Naive thymus-derived CD4-positive, alpha-beta T cell (primary cell): ENCODE data around the gene C1QTNF1. TPM values are rescaled to one million over a fixed set of nuclear protein-coding genes. Genes with fewer than 3 reads are reported as not detected.

Experiments
- ATAC-seq: fragments of 150-1000 bp; cut with Tn5 transposase; 2 replicates; pipeline ENCODE4 v1.10.0; 2021; ENCODE audit warnings: mild to moderate bottlenecking, moderate library complexity
- CTCF ChIA-PET: fragments of 350-600 bp; sonication (Branson Sonifier 250); formaldehyde crosslinking; loops from one replicate; lab custom pipeline; 2021; ENCODE audit warnings: antibody characterized with exemption; lab: Charles Lee
- POLR2A ChIA-PET: fragments of 350-600 bp; sonication (Branson Sonifier 250); formaldehyde crosslinking; loops from one replicate; lab custom pipeline; 2021; ENCODE audit warnings: antibody characterized with exemption, inconsistent platforms; lab: Charles Lee
- DNase-seq, 9 donors: peaks; one replicate each; pipeline versions ENCODE4 v3.0.0 to v3.0.0-alpha.2; 2020 to 2022; ENCODE audit warnings: mixed read lengths in 1 of 9
- H3K27ac ChIP-seq: one replicate; pipeline ENCODE4 v1.7.0; 2013; ENCODE audit warnings: mild to moderate bottlenecking, low read depth, low read length, moderate library complexity
- H3K27me3 ChIP-seq, 2 donors: one replicate each; pipeline ENCODE4 v1.7.0; 2013; ENCODE audit warnings: low read length in 2 of 2, mild to moderate bottlenecking in 2 of 2, moderate library complexity in 2 of 2; ENCODE audit not compliant: control insufficient read depth in 2 of 2, insufficient read depth in 2 of 2
- H3K36me3 ChIP-seq, 3 experiments: 1 replicate in 2 of 3; 2 replicates in 1 of 3; pipeline ENCODE4 v1.7.0; 2013; ENCODE audit warnings: low read length in 3 of 3, mild to moderate bottlenecking in 3 of 3, moderate library complexity in 1 of 3; ENCODE audit not compliant: insufficient read depth in 3 of 3, control insufficient read depth in 2 of 3
- H3K4me1 ChIP-seq, 2 donors: one replicate each; pipeline ENCODE4 v1.7.0; 2013; ENCODE audit warnings: low read length in 2 of 2, mild to moderate bottlenecking in 2 of 2, moderate library complexity in 1 of 2; ENCODE audit not compliant: control insufficient read depth in 2 of 2, insufficient read depth in 2 of 2
- H3K4me3 ChIP-seq: 2 replicates; pipeline ENCODE4 v1.7.0; 2013; ENCODE audit warnings: mild to moderate bottlenecking, low read length
- H3K9me3 ChIP-seq, 3 experiments: 1 replicate in 2 of 3; 2 replicates in 1 of 3; pipeline ENCODE4 v1.7.0; 2013; ENCODE audit warnings: low read length in 3 of 3; ENCODE audit not compliant: control insufficient read depth in 2 of 3
- H3K27ac Mint-ChIP-seq, 9 donors: one replicate each; pipeline ENCODE4 v1.8.0; 2020 to 2022; ENCODE audit warnings: mixed read lengths in 9 of 9, mild to moderate bottlenecking in 8 of 9, moderate library complexity in 5 of 9, inconsistent platforms in 2 of 9
- H3K27me3 Mint-ChIP-seq, 5 donors: one replicate each; pipeline ENCODE4 v1.8.0; 2021 to 2022; ENCODE audit warnings: mixed read lengths in 5 of 5, mild to moderate bottlenecking in 1 of 5
- H3K36me3 Mint-ChIP-seq, 5 donors: one replicate each; pipeline ENCODE4 v1.8.0; 2020 to 2022; ENCODE audit warnings: mixed read lengths in 5 of 5, mild to moderate bottlenecking in 3 of 5, inconsistent platforms in 1 of 5
- H3K4me1 Mint-ChIP-seq, 7 donors: one replicate each; pipeline ENCODE4 v1.8.0; 2020 to 2022; ENCODE audit warnings: mixed read lengths in 7 of 7, mild to moderate bottlenecking in 3 of 7, inconsistent platforms in 1 of 7
- H3K4me3 Mint-ChIP-seq, 10 donors: one replicate each; pipeline ENCODE4 v1.8.0; 2020 to 2022; ENCODE audit warnings: mild to moderate bottlenecking in 10 of 10, mixed read lengths in 10 of 10, moderate library complexity in 6 of 10, inconsistent platforms in 2 of 10
- H3K9me3 Mint-ChIP-seq, 11 donors: one replicate each; pipeline ENCODE4 v1.8.0; 2020 to 2022; ENCODE audit warnings: mixed read lengths in 11 of 11, mild to moderate bottlenecking in 4 of 11, inconsistent platforms in 1 of 11, moderate library complexity in 1 of 11
- intact Hi-C, 2 donors: fragments of 100-400 bp; cut with micrococcal nuclease; formaldehyde crosslinking; loops; one replicate each; pipeline ENCODE4 v1.15.1; 2023
- polyA plus RNA-seq, 2 donors: library from polyadenylated mRNA; unstranded; fragments of 300-500 nt; fragmentation: Illumina TruSeq; gene quantifications; one replicate each; pipeline ENCODE4 v1.2.3, GENCODE V29; 2021
- total RNA-seq, 6 experiments: library from RNA in 5 of 6; stranded (reverse) in 5 of 6; gene quantifications; 1 replicate in 5 of 6; 2 replicates in 1 of 6; pipeline ENCODE4 v1.2.3 and lab custom pipeline; 2021 to 2026

Gene C1QTNF1
- total and polyA plus RNA-seq, 7 experiments from 2014 or later: 0.10 TPM; not detected in 6

GRCh38 chr17:78986649-78987328, 37.2 kb upstream of the C1QTNF1 start:
- H3K9me3 Mint-ChIP-seq: no peaks in the 10 kb centered on the region
- no peak for DNase-seq
- ChIA-PET CTCF (interaction anchor here (0.6 to 0.7 kb wide), 2 partner anchors 56 to 800 kb away, joined by 3 read pairs; no protein-coding TSS in a partner anchor), POLR2A (interaction anchor here (1.1 kb wide), 1 partner anchor 23 kb away, joined by 3 read pairs; the partner anchor contains the start of gene CANT1)
- intact Hi-C loops: loop anchor here in 1 of 2 donors (1.0 kb wide), 1 partner anchor 56 kb away; no protein-coding TSS in a partner anchor
- no peaks in the 10 kb centered on the region for H3K27me3 ChIP-seq
- H3K36me3 ChIP-seq: peaks cover 0 to 16% (median 0%) of the 10 kb centered on the region in 3 experiments
- H3K4me1 Mint-ChIP-seq: peaks cover 13 to 16% (median 15%) of the 10 kb centered on the region in 7 donors
- ATAC-seq: peak; percentile 36
- peak overlapping the region; percentile 11 for H3K4me3 ChIP-seq
- no peak overlapping the region for H3K27ac ChIP-seq
- peak overlapping the region; percentile 63 to 84 (median 70) for H3K4me3 Mint-ChIP-seq
- H3K27ac Mint-ChIP-seq: peak overlapping the region in 5 of 9 donors; percentile 8 to 71 (median 25)
- H3K27me3 Mint-ChIP-seq: no peaks in the 10 kb centered on the region
- peaks cover 7 to 16% of the 10 kb centered on the region in 2 donors for H3K4me1 ChIP-seq
- no peaks in the 10 kb centered on the region for H3K9me3 ChIP-seq
- peaks cover 0 to 14% (median 3%) of the 10 kb centered on the region in 5 donors for H3K36me3 Mint-ChIP-seq

DNA sequence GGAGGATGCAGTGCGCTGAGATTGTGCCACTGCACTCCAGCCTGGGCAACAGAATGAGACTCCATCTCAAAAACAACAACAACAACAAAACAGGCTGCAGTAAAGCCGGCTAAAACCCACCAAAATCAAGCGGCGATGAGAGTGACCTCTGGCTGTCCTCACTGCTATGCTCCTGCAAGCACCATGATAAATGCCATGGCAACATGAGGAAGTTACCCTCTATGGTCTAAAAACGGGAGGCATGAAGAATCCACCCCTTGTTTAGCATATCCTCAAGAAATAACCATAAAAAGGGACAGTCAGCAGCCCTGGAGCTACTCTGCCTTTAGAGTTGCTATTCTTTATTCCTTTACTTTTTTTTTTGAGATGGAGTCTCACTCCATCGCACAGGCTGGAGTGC, 35.8 kb upstream of the C1QTNF1 start:
- no peak overlapping the region for H3K4me3 ChIP-seq
- Mint-ChIP-seq H3K36me3 (peaks cover 0 to 18% (median 6%) of the 10 kb centered on the region in 5 donors), H3K9me3 (no peaks in the 10 kb centered on the region), H3K27me3 (no peaks in the 10 kb centered on the region), H3K4me3 (no peak overlapping the region), H3K27ac (no peak overlapping the region), H3K4me1 (peaks cover 15 to 20% (median 19%) of the 10 kb centered on the region in 7 donors)
- POLR2A ChIA-PET: no interaction called here
- H3K27ac ChIP-seq: no peak overlapping the region
- peaks cover 7 to 16% of the 10 kb centered on the region in 2 donors for H3K4me1 ChIP-seq
- CTCF ChIA-PET: no interaction called here
- DNase-seq (no peak), ATAC-seq (no peak)
- H3K9me3 ChIP-seq: no peaks in the 10 kb centered on the region
- no peaks in the 10 kb centered on the region for H3K27me3 ChIP-seq
- intact Hi-C loops: no loop called here
- H3K36me3 ChIP-seq: peaks cover 0 to 29% (median 0%) of the 10 kb centered on the region in 3 experiments

GRCh38 chr17:78990349-78991016, 33.5 kb upstream of the C1QTNF1 start:
- ChIA-PET POLR2A (interaction anchor here (0.7 kb wide), 1 partner anchor 574 kb away, joined by 3 read pairs; no protein-coding TSS in a partner anchor), CTCF (interaction anchor here (0.7 to 0.8 kb wide), 3 partner anchors 10 to 1289 kb away, joined by 3 read pairs; no protein-coding TSS in a partner anchor)
- Mint-ChIP-seq H3K9me3 (no peaks in the 10 kb centered on the region), H3K27me3 (no peaks in the 10 kb centered on the region), H3K27ac (peak overlapping the region in 1 of 9 donors; percentile 10), H3K36me3 (peaks cover 0 to 27% (median 7%) of the 10 kb centered on the region in 5 donors), H3K4me3 (no peak overlapping the region), H3K4me1 (peaks cover 15 to 25% (median 21%) of the 10 kb centered on the region in 7 donors)
- Histone ChIP-seq H3K36me3 (peaks cover 0 to 48% (median 0%) of the 10 kb centered on the region in 3 experiments), H3K9me3 (no peaks in the 10 kb centered on the region), H3K27ac (no peak overlapping the region), H3K4me1 (peaks cover 7 to 16% of the 10 kb centered on the region in 2 donors), H3K27me3 (no peaks in the 10 kb centered on the region), H3K4me3 (no peak overlapping the region)
- DNase-seq (no peak), ATAC-seq (no peak)
- intact Hi-C loops: no loop called here

DNA sequence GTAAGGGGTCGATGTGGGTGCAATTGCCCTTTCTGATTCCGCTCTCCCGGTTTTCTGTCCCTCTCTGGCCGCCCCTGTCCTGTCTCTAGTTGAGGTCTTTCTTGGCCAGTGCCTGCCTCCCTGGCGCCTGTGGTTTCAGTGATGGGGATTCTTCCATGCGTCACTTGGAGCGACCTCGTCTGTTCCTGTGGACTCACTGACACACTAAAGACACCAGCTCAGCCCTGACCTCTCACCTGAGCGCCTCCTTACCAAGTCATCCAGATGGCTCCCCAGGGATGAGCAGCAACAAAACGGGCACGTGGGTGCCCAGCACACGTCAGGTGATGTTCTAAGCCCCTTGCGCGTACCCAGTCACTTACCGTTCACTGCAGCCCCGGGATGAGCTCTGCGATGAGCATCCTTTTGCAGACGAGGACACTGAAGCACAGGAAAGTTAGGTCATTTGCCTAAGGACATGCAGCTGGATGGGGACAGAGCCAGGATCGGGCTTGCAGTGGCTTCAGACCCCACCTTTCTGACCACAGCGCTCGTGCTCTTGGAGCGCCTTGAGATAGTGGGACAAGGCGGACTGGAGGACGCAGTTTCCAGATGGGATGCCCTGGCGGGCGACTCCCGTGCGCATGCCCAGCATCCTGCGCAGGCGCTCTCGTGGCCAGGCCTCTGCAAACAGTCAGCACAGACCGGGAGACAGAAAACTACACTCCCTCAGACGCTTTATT, 32.8 kb upstream of the C1QTNF1 start:
- CTCF ChIA-PET: interaction anchor here (0.7 kb wide), 2 partner anchors 123 to 1290 kb away, joined by 3 read pairs; no protein-coding TSS in a partner anchor
- peaks cover 0 to 32% (median 7%) of the 10 kb centered on the region in 5 donors for H3K36me3 Mint-ChIP-seq
- intact Hi-C loops: no loop called here

GRCh38 chr17:78991906-78992532, 31.9 kb upstream of the C1QTNF1 start:
- H3K27ac Mint-ChIP-seq: no peak overlapping the region
- peaks cover 0 to 2% of the 10 kb centered on the region in 2 donors for H3K4me1 ChIP-seq
- H3K4me3 Mint-ChIP-seq: no peak overlapping the region
- H3K4me1 Mint-ChIP-seq: peaks cover 1 to 14% (median 10%) of the 10 kb centered on the region in 7 donors
- POLR2A ChIA-PET: no interaction called here
- no peak overlapping the region for H3K27ac ChIP-seq
- no peaks in the 10 kb centered on the region for H3K9me3 ChIP-seq
- no peak for ATAC-seq
- intact Hi-C loops: no loop called here
- H3K36me3 Mint-ChIP-seq: peaks cover 0 to 37% (median 7%) of the 10 kb centered on the region in 5 donors
- no peak for DNase-seq
- no peaks in the 10 kb centered on the region for H3K27me3 Mint-ChIP-seq
- H3K27me3 ChIP-seq: no peaks in the 10 kb centered on the region
- CTCF ChIA-PET: no interaction called here
- peaks cover 0 to 64% (median 4%) of the 10 kb centered on the region in 3 experiments for H3K36me3 ChIP-seq
- no peak overlapping the region for H3K4me3 ChIP-seq
- H3K9me3 Mint-ChIP-seq: no peaks in the 10 kb centered on the region

More for the DNA sequence above, 32.8 kb upstream of the C1QTNF1 start:
- no peak overlapping the region for H3K27ac ChIP-seq
- Mint-ChIP-seq H3K27me3 (no peaks in the 10 kb centered on the region), H3K27ac (no peak overlapping the region), H3K9me3 (no peaks in the 10 kb centered on the region), H3K4me1 (peaks cover 10 to 21% (median 16%) of the 10 kb centered on the region in 7 donors), H3K4me3 (no peak overlapping the region)
- H3K4me1 ChIP-seq: peaks cover 7 to 10% of the 10 kb centered on the region in 2 donors
- POLR2A ChIA-PET: interaction anchor here (0.5 kb wide), 1 partner anchor 49 kb away, joined by 3 read pairs; no protein-coding TSS in a partner anchor
- peaks cover 0 to 55% (median 0%) of the 10 kb centered on the region in 3 experiments for H3K36me3 ChIP-seq
- H3K27me3 ChIP-seq: no peaks in the 10 kb centered on the region
- DNase-seq (no peak), ATAC-seq (no peak)
- H3K4me3 ChIP-seq: no peak overlapping the region
- H3K9me3 ChIP-seq: no peaks in the 10 kb centered on the region
